HepG2 (cell line): Measurements from ENCODE around the gene TREM1. TPM values are rescaled to one million over a fixed set of nuclear protein-coding genes. Genes with fewer than 3 reads are reported as not detected.

Experiments
- ATAC-seq: fragments of 200-7000 bp; cut with Tn5 transposase; 3 replicates; pipeline ENCODE4 v1.9.1; 2020; ENCODE audit warnings: mild to moderate bottlenecking, moderate library complexity
- BruUV-seq: library from RNA; stranded (reverse); fragments of 400-500 nt; replicated peaks from 2 replicates; lab custom pipeline; 2021; lab: Mats Ljungman, UMichigan
- CTCF ChIA-PET: fragments of 300-600 bp; formaldehyde crosslinking; extraction: SDS; loops from one replicate; lab custom pipeline; 2021; ENCODE audit warnings: low total read pairs, inconsistent platforms, low intra/inter-chr PET ratio; lab: Yijun Ruan, JAX
- POLR2A ChIA-PET: fragments of 350-600 bp; sonication (Branson Sonifier 250); formaldehyde crosslinking; loops from one replicate; lab custom pipeline; 2020; ENCODE audit warnings: antibody characterized with exemption, inconsistent platforms; lab: Yijun Ruan, JAX
- DNase-seq: peaks from one replicate; pipeline ENCODE4 v3.0.0-alpha.2; 2015; ENCODE audit warnings: low spot score
- FAIRE-seq: peaks from 3 replicates; lab custom pipeline; 2011; peaks lifted over from hg19 to GRCh38; lab: Jason Lieb, UNC
- H2AFZ ChIP-seq: one replicate; pipeline ENCODE4 v1.6.1; 2011; ENCODE audit warnings: low read length, inconsistent platforms
- H3K27ac ChIP-seq: fragments of 300-600 bp; 3 replicates; pipeline ENCODE4 v1.8.0; 2011; ENCODE audit warnings: mixed run types, mild to moderate bottlenecking, mixed read lengths, low read length, inconsistent platforms; ENCODE audit not compliant: insufficient read depth; ENCODE audit errors: extremely low read length
- H3K27me3 ChIP-seq, 2 experiments: fragments of 200-600 bp in 1 of 2; 2 replicates in 1 of 2; 3 replicates in 1 of 2; pipeline versions ENCODE4 v1.6.0 to v1.8.0; 2011; ENCODE audit warnings: low read length in 2 of 2, mild to moderate bottlenecking in 2 of 2, moderate library complexity in 2 of 2, inconsistent platforms in 1 of 2; ENCODE audit not compliant: insufficient read depth in 2 of 2, control insufficient read depth in 1 of 2
- H3K36me3 ChIP-seq, 2 experiments: fragments of 200-600 bp in 1 of 2; replicated peaks in 1 of 2; 2 replicates in 1 of 2; 3 replicates in 1 of 2; pipeline versions ENCODE4 v1.5.1 to v1.8.0; 2011; ENCODE audit warnings: low read length in 2 of 2, inconsistent platforms in 1 of 2; ENCODE audit not compliant: insufficient read depth in 2 of 2, control insufficient read depth in 1 of 2
- H3K4me1 ChIP-seq: 2 replicates; pipeline ENCODE4 v1.5.1; 2012; ENCODE audit warnings: low read length, inconsistent platforms; ENCODE audit not compliant: insufficient read depth
- H3K4me2 ChIP-seq: 2 replicates; pipeline ENCODE4 v1.6.0; 2011; ENCODE audit warnings: low read depth, low read length, inconsistent platforms
- H3K4me3 ChIP-seq, 3 experiments: fragments of 200-600 bp in 1 of 3; sonication (generic), shearing (Covaris generic) in 1 of 3; replicated peaks in 1 of 3; 2 replicates each; pipeline ENCODE4 v1.5.1; 2011 to 2016; ENCODE audit warnings: low read length in 3 of 3, inconsistent platforms in 2 of 3, low read depth in 2 of 3, mild to moderate bottlenecking in 2 of 3, control low read depth in 1 of 3, mixed read lengths in 1 of 3; ENCODE audit not compliant: insufficient read depth in 1 of 3
- H3K79me2 ChIP-seq: one replicate; pipeline ENCODE4 v1.6.1; 2011; ENCODE audit warnings: low read length, inconsistent platforms; ENCODE audit not compliant: insufficient read depth
- H3K9ac ChIP-seq: 2 replicates; pipeline ENCODE4 v1.6.0; 2011; ENCODE audit warnings: mild to moderate bottlenecking, low read depth, low read length, inconsistent platforms; ENCODE audit not compliant: insufficient read depth
- H3K9me3 ChIP-seq: 2 replicates; pipeline ENCODE4 v1.5.1; 2012; ENCODE audit warnings: mild to moderate bottlenecking, low read length
- H4K20me1 ChIP-seq: 2 replicates; pipeline ENCODE4 v1.6.0; 2011; ENCODE audit warnings: inconsistent platforms, mild to moderate bottlenecking, low read length, moderate library complexity; ENCODE audit not compliant: insufficient read depth
- ATAD3A ChIP-seq: sonication (generic); formaldehyde crosslinking; IDR thresholded peaks from 2 replicates; pipeline ENCODE4 v1.4.0; 2020; ENCODE audit warnings: missing genetic modification reagents
- BCL3 ChIP-seq: sonication (generic); formaldehyde crosslinking; IDR thresholded peaks from 2 replicates; pipeline ENCODE4 v1.5.1; 2020; ENCODE audit warnings: mild to moderate bottlenecking, missing genetic modification reagents, moderate library complexity
- GPN1 ChIP-seq: sonication (generic); formaldehyde crosslinking; IDR thresholded peaks from 2 replicates; pipeline ENCODE4 v1.5.1; 2020; ENCODE audit warnings: missing genetic modification reagents, borderline replicate concordance
- HNRNPLL ChIP-seq: fragments of 200-400 bp; formaldehyde crosslinking; IDR thresholded peaks from 2 replicates; pipeline ENCODE4 v1.6.1; 2017; ENCODE audit warnings: mild to moderate bottlenecking, low read depth, low read length; ENCODE audit not compliant: poor library complexity, severe bottlenecking
- JUNB ChIP-seq: sonication (generic); formaldehyde crosslinking; IDR thresholded peaks from 2 replicates; pipeline ENCODE4 v1.8.0; 2022; ENCODE audit warnings: missing genetic modification reagents, mild to moderate bottlenecking, borderline replicate concordance
- MEIS2 ChIP-seq: sonication (generic); formaldehyde crosslinking; IDR thresholded peaks from 2 replicates; pipeline ENCODE4 v1.9.0; 2021; ENCODE audit warnings: mild to moderate bottlenecking, missing genetic modification reagents
- NONO ChIP-seq, 2 experiments: fragments of 450-650 bp in 1 of 2; sonication (generic) in 1 of 2; formaldehyde crosslinking in 1 of 2; IDR thresholded peaks in 1 of 2; conservative IDR thresholded peaks in 1 of 2; 2 replicates each; pipeline versions ENCODE4 v1.6.1 to v1.8.0; 2017 to 2022; ENCODE audit warnings: mild to moderate bottlenecking in 1 of 2, missing genetic modification reagents in 1 of 2, moderate library complexity in 1 of 2
- SNAPC4 ChIP-seq: sonication (generic); formaldehyde crosslinking; IDR thresholded peaks from 2 replicates; pipeline ENCODE4 v1.4.0; 2020; ENCODE audit warnings: mild to moderate bottlenecking, missing genetic modification reagents
- SP140L ChIP-seq: sonication (generic); formaldehyde crosslinking; IDR thresholded peaks from 2 replicates; pipeline ENCODE4 v1.4.0; 2020; ENCODE audit warnings: missing genetic modification reagents, borderline replicate concordance
- SP2 ChIP-seq: sonication (generic); formaldehyde crosslinking; IDR thresholded peaks from 2 replicates; pipeline ENCODE4 v1.5.1; 2020; ENCODE audit warnings: mild to moderate bottlenecking, missing genetic modification reagents
- ZNF17 ChIP-seq: sonication (generic); formaldehyde crosslinking; IDR thresholded peaks from 2 replicates; pipeline ENCODE4 v1.5.0; 2020; ENCODE audit warnings: mild to moderate bottlenecking, missing genetic modification reagents
- ZNF639 ChIP-seq: conservative IDR thresholded peaks from 2 replicates; pipeline ENCODE4 v1.6.1; 2018; ENCODE audit warnings: missing genetic modification reagents
- ZNF703 ChIP-seq: sonication (generic); formaldehyde crosslinking; IDR thresholded peaks from 2 replicates; pipeline ENCODE4 v1.5.1; 2020; ENCODE audit warnings: missing genetic modification reagents, mild to moderate bottlenecking, moderate library complexity, borderline replicate concordance
- whole genome bisulfite sequencing: methylation state at CpG from one replicate; pipeline ENCODE4 v1.1.6; 2017; ENCODE audit warnings: low lambda C conversion rate; 5-methylcytosine and 5-hydroxymethylcytosine counted together
- in situ Hi-C: cut with HindIII; loops from 2 replicates; pipeline ENCODE4 v1.10.0; 2017; ENCODE audit warnings: low pct_unique_long_range_greater_than_20kb; ENCODE audit not compliant: extremely low pct_ligation_motif_present
- intact Hi-C: fragments of 100-400 bp; cut with micrococcal nuclease; formaldehyde crosslinking; loops from one replicate; pipeline ENCODE4 v1.10.0; 2022; ENCODE audit not compliant: unreplicated experiment
- polyA plus RNA-seq, 8 experiments: library from polyadenylated mRNA; depleted of rRNA in 3 of 8; stranded (reverse) in 7 of 8; unstranded in 1 of 8; fragments of >200 nt; fragmentation: Illumina TruSeq in 4 of 8; extraction: Trizol in 4 of 8; gene quantifications; 2 replicates each; pipeline versions ENCODE4 v1.2.1 to v1.2.3, GENCODE V29; 2011 to 2016; ENCODE audit warnings: low read depth in 4 of 8, missing spikeins in 1 of 8, mixed read lengths in 1 of 8; ENCODE audit not compliant: insufficient read depth in 1 of 8
- total RNA-seq, 5 experiments: library from RNA; depleted of rRNA; stranded (reverse); fragments of >200 nt; fragmentation: Illumina TruSeq; extraction: Trizol; gene quantifications; 2 replicates each; pipeline ENCODE4 v1.2.3, GENCODE V29; 2016; ENCODE audit warnings: low read depth in 1 of 5

The TREM1 gene
- total and polyA plus RNA-seq, 2 of the 13 experiments (the other 11 are each of a cell fraction or from before 2014, with no cell fraction given), result 0.49 TPM; not detected in 1

GRCh38 chr6:41229721-41230120, 56.8 kb downstream of the TREM1 start:
- Histone ChIP-seq H3K4me2 (no peak overlapping the region), H3K4me1 (no peaks in the 10 kb centered on the region), H3K27ac (no peak overlapping the region), H3K36me3 (no peaks in the 10 kb centered on the region), H3K9ac (no peak overlapping the region), H3K9me3 (no peaks in the 10 kb centered on the region), H3K27me3 (peaks cover 0 to 12% of the 10 kb centered on the region in 2 experiments; a peak in 2 of 5 replicates), H3K79me2 (no peaks in the 10 kb centered on the region), H2AFZ (no peak overlapping the region), H3K4me3 (no peak overlapping the region), H4K20me1 (no peaks in the 10 kb centered on the region)
- BruUV-seq, result no TSS peak
- CTCF ChIA-PET, result no interaction called here
- TF ChIP-seq NONO (IDR thresholded peaks at IDR 0.05) (no peak), NONO (CRISPR knock-in tag; conservative IDR thresholded peaks at IDR 0.05) (no peak), HNRNPLL (no peak), ZNF639 (CRISPR knock-in tag) (no peak), ZNF703 (CRISPR knock-in tag) (no peak), BCL3 (no peak), SNAPC4 (no peak), MEIS2 (CRISPR knock-in tag) (no peak), GPN1 (no peak), ZNF17 (no peak), JUNB (CRISPR knock-in tag) (no peak), SP140L (no peak), SP2 (no peak), ATAD3A (CRISPR knock-in tag) (no peak)
- 10% methylated on average over 4 of the region's 4 CpGs for WGBS
- FAIRE-seq (no peak), DNase-seq (no peak), ATAC-seq (no peak)
- intact Hi-C loops (no loop called here), in situ Hi-C loops (no loop called here)
- POLR2A ChIA-PET, result no interaction called here
